ENCODE measurements around the gene METRNL.
"Not testable (repeated sequence)": the region's sequence is repeated elsewhere in the genome, so short reads cannot be mapped to it uniquely, and the experiment has no call there.

The METRNL gene

DNA sequence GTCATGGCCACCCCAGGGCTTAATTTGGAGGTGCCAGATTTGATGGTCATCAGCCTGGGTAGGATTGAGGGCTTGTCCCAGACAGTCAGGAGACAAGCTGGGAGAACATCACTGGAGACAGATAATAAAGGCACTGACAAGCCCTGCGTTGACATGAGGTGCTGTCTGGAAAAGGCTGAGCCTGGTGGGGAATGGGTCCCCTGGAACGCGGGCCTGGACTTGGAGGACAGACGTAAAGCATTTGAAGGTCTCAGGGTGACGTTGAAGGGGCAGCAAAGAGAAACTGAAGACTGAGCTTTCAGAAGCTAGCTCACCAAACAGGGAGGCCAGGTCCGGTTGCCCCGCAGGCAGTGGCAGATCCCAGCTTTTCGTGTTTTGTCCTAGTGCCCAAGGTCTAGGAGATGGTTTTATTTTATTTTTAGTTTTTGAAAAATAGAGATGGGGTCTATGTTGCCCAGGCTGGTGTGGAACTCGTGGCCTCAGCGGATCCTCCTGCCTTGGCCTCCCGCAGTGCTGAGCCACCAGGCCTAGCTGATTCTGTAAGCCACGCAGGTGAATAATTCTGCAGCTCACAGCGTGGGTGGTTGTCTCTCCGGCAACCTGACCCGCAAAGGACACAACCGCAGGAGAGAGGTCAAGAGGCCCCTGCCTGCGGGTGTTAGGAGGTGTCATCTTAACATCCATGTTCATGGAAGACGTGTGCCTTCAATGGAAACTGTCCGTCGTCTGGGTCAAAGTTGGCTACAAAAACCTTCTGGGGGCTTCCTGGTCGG lies 37.6 kb downstream of the METRNL start:
- H3K27me3 ChIP-seq (ENCODE audit: insufficient read depth, low read depth), result peaks cover 82% of the 10 kb centered on the region
- H3K4me2 ChIP-seq, result no peak overlapping the region
- no peak overlapping the region for H3K9ac ChIP-seq
- TF ChIP-seq, protein P1, sequence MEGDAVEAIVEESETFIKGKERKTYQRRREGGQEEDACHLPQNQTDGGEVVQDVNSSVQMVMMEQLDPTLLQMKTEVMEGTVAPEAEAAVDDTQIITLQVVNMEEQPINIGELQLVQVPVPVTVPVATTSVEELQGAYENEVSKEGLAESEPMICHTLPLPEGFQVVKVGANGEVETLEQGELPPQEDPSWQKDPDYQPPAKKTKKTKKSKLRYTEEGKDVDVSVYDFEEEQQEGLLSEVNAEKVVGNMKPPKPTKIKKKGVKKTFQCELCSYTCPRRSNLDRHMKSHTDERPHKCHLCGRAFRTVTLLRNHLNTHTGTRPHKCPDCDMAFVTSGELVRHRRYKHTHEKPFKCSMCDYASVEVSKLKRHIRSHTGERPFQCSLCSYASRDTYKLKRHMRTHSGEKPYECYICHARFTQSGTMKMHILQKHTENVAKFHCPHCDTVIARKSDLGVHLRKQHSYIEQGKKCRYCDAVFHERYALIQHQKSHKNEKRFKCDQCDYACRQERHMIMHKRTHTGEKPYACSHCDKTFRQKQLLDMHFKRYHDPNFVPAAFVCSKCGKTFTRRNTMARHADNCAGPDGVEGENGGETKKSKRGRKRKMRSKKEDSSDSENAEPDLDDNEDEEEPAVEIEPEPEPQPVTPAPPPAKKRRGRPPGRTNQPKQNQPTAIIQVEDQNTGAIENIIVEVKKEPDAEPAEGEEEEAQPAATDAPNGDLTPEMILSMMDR (conservative IDR thresholded peaks at IDR 0.05; ENCODE audit: low read depth, low read length), result no peak
- H3K27ac ChIP-seq, result no peak overlapping the region
- no peak overlapping the region for H3K4me3 ChIP-seq (IDR thresholded peaks at IDR 0.05; ENCODE audit: insufficient read depth, low read depth, low read length)
- H4K20me1 ChIP-seq (ENCODE audit: insufficient read depth), result no peaks in the 10 kb centered on the region
- no peaks in the 10 kb centered on the region for H3K79me2 ChIP-seq (ENCODE audit: insufficient read depth, low read depth)
- no peak overlapping the region for H2AFZ ChIP-seq (ENCODE audit: low read depth)
- no peaks in the 10 kb centered on the region for H3K4me1 ChIP-seq (ENCODE audit: low read depth, poor library complexity, severe bottlenecking)
- H3K36me3 ChIP-seq (ENCODE audit: insufficient read depth), result no peaks in the 10 kb centered on the region

DNA sequence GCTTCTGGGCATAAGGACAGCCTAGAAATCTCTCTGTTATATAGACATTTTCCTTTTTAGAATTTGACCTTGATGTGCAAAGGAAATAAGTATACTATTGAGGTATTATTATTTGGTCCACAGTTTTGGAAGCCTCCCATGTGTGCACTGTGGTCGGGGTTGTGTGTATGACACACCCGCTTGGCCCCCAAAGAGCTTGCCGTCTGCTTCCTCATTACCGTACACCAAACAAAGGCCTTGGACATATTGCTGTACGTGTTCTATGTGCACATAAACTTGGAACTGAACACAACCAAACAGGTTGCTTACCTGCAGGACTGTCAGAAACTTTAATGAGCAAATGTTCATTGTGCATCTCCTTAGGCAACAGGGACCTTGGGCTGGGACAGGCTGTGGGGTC lies 38.2 kb downstream of the METRNL start:
- Histone ChIP-seq H3K27ac (no peak overlapping the region), H3K79me2 (ENCODE audit: insufficient read depth, low read depth) (no peaks in the 10 kb centered on the region), H3K27me3 (ENCODE audit: insufficient read depth, low read depth) (peaks cover 82% of the 10 kb centered on the region), H3K9ac (no peak overlapping the region), H2AFZ (ENCODE audit: low read depth) (no peak overlapping the region), H4K20me1 (ENCODE audit: insufficient read depth) (no peaks in the 10 kb centered on the region), H3K4me2 (no peak overlapping the region), H3K4me3 (IDR thresholded peaks at IDR 0.05; ENCODE audit: insufficient read depth, low read depth, low read length) (no peak overlapping the region), H3K4me1 (ENCODE audit: low read depth, poor library complexity, severe bottlenecking) (no peaks in the 10 kb centered on the region), H3K36me3 (ENCODE audit: insufficient read depth) (no peaks in the 10 kb centered on the region)
- TF ChIP-seq, protein P1 (conservative IDR thresholded peaks at IDR 0.05; ENCODE audit: low read depth, low read length), result no peak

DNA sequence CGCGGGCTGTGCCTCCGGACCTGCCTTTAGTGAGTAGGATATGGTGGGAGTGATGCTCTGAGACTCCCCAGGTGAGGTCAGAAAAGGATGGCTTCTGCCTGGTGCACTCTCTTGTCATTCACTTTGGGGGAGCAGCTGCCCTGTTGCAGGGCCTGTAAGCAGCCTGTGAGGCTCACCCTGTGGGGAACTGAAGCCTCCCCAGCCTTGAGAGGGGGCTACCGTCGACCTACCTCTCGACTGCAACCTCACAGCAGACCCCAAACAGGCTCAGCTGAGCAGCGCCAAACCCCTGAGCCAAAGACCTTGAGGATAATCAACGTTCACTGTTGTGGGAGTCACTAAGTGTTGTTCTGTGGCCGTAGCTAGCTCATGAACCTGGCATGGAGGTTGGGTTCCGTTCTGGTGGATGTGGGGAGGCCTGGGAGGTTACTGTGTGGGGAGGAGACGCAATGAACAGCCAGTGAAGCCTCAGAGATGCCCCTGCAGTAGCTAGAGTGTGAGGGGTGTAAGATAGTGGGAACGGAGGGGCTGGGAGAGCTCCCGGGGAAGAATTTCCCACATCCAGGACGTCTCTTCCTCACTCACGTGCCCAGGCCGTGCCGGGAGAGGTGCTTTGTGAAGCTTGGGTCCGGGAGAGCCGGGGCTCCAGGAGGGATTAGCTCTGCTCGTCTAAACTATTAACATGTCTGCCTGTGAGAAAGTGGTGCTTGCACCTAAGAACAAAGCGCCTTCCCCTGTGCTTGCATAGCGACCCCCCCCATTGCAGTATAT lies 38.8 kb downstream of the METRNL start:
- no peak overlapping the region for H3K27ac ChIP-seq

DNA sequence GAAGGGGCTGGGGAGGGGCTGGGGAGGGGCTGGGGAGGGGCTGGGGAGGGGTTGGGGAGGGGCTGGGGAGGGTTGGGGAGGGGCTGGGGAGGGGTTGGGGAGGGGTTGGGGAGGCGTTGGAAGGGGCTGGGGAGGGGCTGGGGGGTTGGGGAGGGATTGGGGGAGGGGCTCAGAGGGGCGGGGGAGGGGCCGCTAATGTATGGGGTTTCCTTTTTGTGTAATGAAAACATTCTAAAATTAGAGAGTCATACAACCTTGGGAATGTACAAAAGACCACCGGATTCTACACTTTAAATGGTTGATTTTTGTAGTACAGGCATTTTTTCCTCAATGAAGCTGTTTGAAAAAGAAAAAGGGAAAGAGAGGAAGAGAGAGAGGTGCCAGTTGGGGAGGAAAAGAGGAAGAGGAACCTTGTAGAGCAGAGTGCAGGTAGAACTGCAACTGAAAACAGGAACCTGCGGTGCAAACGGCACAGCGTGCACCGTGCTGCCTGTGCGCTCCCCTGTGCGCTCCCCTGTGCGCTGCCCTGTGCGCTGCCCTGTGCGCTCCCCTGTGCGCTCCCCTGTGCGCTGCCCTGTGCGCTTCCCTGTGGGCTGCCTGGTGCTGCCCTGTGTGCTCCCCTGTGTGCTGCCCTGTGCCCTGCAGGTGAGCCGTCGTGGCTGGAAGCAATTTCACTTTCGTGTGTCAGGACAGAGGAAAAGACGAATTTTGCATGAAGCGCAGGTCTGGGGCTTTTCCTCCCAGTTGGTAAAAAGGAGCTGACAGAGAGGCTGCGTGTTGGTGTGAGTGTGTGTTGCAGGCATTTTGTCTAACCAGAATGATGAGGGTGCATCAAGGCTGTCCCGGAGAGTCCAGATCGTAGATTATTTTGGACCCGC lies 40.8 kb downstream of the METRNL start:
- TF ChIP-seq, protein P1 (conservative IDR thresholded peaks at IDR 0.05; ENCODE audit: low read depth, low read length), result no peak
- Histone ChIP-seq H3K9ac (no peak overlapping the region), H3K4me1 (ENCODE audit: low read depth, poor library complexity, severe bottlenecking) (no peaks in the 10 kb centered on the region), H3K4me3 (IDR thresholded peaks at IDR 0.05; ENCODE audit: insufficient read depth, low read depth, low read length) (no peak overlapping the region), H3K27ac (no peak overlapping the region), H4K20me1 (ENCODE audit: insufficient read depth) (no peaks in the 10 kb centered on the region), H3K79me2 (ENCODE audit: insufficient read depth, low read depth) (no peaks in the 10 kb centered on the region), H3K36me3 (ENCODE audit: insufficient read depth) (no peaks in the 10 kb centered on the region), H3K4me2 (no peak overlapping the region), H3K27me3 (ENCODE audit: insufficient read depth, low read depth) (peaks cover 79% of the 10 kb centered on the region), H2AFZ (ENCODE audit: low read depth) (no peak overlapping the region)

More for the DNA sequence above, 38.8 kb downstream of the METRNL start:
- Histone ChIP-seq H3K4me3 (IDR thresholded peaks at IDR 0.05; ENCODE audit: insufficient read depth, low read depth, low read length) (no peak overlapping the region), H3K9ac (no peak overlapping the region), H3K79me2 (ENCODE audit: insufficient read depth, low read depth) (no peaks in the 10 kb centered on the region), H3K4me1 (ENCODE audit: low read depth, poor library complexity, severe bottlenecking) (no peaks in the 10 kb centered on the region), H3K27me3 (ENCODE audit: insufficient read depth, low read depth) (peaks cover 82% of the 10 kb centered on the region), H3K36me3 (ENCODE audit: insufficient read depth) (no peaks in the 10 kb centered on the region), H2AFZ (ENCODE audit: low read depth) (no peak overlapping the region), H3K4me2 (no peak overlapping the region), H4K20me1 (ENCODE audit: insufficient read depth) (no peaks in the 10 kb centered on the region)
- TF ChIP-seq, protein P1 (conservative IDR thresholded peaks at IDR 0.05; ENCODE audit: low read depth, low read length), result no peak

DNA sequence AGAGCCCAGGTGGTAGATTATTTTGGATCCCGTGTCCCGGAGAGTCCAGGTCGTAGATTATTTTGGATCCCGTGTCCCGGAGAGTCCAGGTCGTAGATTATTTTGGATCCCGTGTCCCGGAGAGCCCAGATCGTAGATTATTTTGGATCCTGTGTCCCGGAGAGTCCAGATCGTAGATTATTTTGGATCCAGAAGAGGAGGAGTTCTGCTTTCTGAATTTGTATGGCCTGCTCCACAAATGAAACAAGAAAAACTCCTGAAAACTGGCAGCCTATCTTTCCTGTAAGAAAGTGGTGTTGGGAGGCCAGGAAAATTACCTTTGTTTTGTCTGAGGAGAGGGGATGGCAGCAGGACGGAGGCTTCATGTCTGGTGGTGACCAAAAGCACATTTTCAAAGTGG lies 42.1 kb downstream of the METRNL start:
- not testable (repeated sequence) for H4K20me1 ChIP-seq (ENCODE audit: insufficient read depth); H3K27ac ChIP-seq; H3K4me2 ChIP-seq; H3K79me2 ChIP-seq (ENCODE audit: insufficient read depth, low read depth); H2AFZ ChIP-seq (ENCODE audit: low read depth); H3K9ac ChIP-seq; H3K4me1 ChIP-seq (ENCODE audit: low read depth, poor library complexity, severe bottlenecking); H3K36me3 ChIP-seq (ENCODE audit: insufficient read depth); H3K4me3 ChIP-seq (IDR thresholded peaks at IDR 0.05; ENCODE audit: insufficient read depth, low read depth, low read length)
- peaks cover 80% of the 10 kb centered on the region for H3K27me3 ChIP-seq (ENCODE audit: insufficient read depth, low read depth)

All from KMS-11 (cell line).